ENCODE measurements around the gene EVA1A.

The EVA1A gene

DNA sequence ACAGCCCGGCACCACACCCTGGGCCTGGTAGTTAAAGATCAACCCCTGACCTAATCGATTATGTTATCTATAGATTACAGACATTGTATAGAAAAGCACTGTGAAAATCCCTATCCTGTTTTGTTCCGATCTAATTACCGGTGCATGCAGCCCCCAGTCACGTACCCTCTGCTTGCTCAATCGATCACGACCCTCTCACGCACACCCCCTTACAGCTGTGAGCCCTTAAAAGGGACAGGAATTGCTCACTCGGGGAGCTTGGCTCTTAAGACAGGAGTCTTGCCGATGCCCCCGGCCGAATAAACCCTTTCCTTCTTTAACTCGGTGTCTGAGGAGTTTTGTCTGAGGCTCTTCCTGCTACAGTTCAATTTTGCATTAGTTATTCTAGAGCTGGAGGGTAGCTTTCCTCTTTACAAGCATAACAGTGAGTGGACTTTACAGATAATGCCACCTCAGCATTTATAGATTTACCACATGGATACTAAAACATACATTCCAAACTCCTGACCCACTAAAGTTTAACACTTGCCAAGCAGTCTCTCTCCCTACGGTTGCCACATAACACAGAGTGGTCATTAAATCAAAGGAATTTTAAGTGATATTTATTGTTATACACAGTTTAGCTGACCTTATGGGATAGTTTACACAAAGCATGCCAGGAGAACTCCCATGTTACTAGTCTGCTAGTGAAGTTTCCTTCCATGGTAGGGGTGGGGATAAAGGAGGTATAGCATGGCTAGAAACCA, 101.0 kb downstream of the EVA1A start:
- no peaks in the 10 kb centered on the region for H3K79me1 ChIP-seq (ENCODE audit: low read length)
- no peaks in the 10 kb centered on the region for H3K79me2 ChIP-seq (ENCODE audit: control insufficient read depth, insufficient read depth, low read length, poor library complexity)
- no peak overlapping the region for H3K9ac ChIP-seq (ENCODE audit: low read length)
- H3K4me2 ChIP-seq (ENCODE audit: low read length), result no peak overlapping the region
- no peak overlapping the region for H2BK120ac ChIP-seq (ENCODE audit: insufficient read depth, low read length, poor library complexity)
- no peak overlapping the region for H4K91ac ChIP-seq (ENCODE audit: low read depth, low read length)
- H3K27me3 ChIP-seq (ENCODE audit: insufficient read depth, low read length), result no peaks in the 10 kb centered on the region
- no peak overlapping the region for H3K23ac ChIP-seq (ENCODE audit: low read length)
- WGBS (ENCODE audit: extremely low coverage, insufficient coverage, insufficient read length), result no CpG with 5 or more reads among the region's 14 CpGs
- no peak overlapping the region for H2AFZ ChIP-seq (ENCODE audit: insufficient read depth, low read length, poor library complexity)
- peaks cover 0 to 3% of the 10 kb centered on the region in 2 experiments for H3K4me1 ChIP-seq (ENCODE audit: control insufficient read depth in 1 of 2, insufficient read depth in 2 of 2, low read length in 2 of 2)
- no peaks in the 10 kb centered on the region for H3K9me3 ChIP-seq (ENCODE audit: insufficient read depth, low read depth, low read length)
- H2BK12ac ChIP-seq (ENCODE audit: low read length), result no peak overlapping the region
- H2BK5ac ChIP-seq (ENCODE audit: low read depth, low read length, poor library complexity), result no peak overlapping the region
- H3K27ac ChIP-seq (ENCODE audit: low read depth, low read length), result no peak overlapping the region
- no peak for DNase-seq
- no peak overlapping the region for H3K4me3 ChIP-seq (ENCODE audit: low read depth, low read length)
- H3K36me3 ChIP-seq (ENCODE audit: control insufficient read depth in 1 of 2, insufficient read depth in 2 of 2, low read length in 2 of 2), result no peaks in the 10 kb centered on the region
- no peak overlapping the region for H2AK5ac ChIP-seq (ENCODE audit: low read length)
- H4K12ac ChIP-seq (ENCODE audit: low read depth, low read length), result no peak overlapping the region
- H4K8ac ChIP-seq (ENCODE audit: low read depth, low read length), result no peak overlapping the region
- H3K18ac ChIP-seq (ENCODE audit: low read length), result no peak overlapping the region
- no peak overlapping the region for H3K14ac ChIP-seq (ENCODE audit: low read length)
- no peak overlapping the region for H3K4ac ChIP-seq (ENCODE audit: low read depth, low read length)

DNA sequence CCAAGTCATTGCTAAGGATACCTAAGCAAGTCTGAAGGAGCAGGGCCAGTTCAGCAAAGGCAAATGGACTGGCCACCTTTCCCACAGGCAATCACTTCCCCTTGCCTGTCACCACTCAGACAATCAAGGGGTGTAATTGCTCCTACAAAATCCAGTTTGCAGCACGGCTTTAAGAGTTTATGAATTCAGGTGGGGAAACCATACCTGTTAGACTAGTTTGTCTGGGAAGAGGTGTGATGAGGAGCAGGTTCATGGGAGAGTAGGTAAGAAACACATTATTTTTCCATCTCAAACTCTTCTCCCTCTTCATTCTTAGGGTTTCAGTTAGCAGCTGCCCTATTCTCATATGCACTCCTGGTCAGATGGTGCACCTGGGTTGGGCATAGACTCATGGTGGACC, 102.5 kb downstream of the EVA1A start:
- Histone ChIP-seq H2BK120ac (ENCODE audit: insufficient read depth, low read length, poor library complexity) (no peak overlapping the region), H3K23ac (ENCODE audit: low read length) (no peak overlapping the region), H3K9me3 (ENCODE audit: insufficient read depth, low read depth, low read length) (no peaks in the 10 kb centered on the region), H3K4me3 (ENCODE audit: low read depth, low read length) (no peak overlapping the region), H4K91ac (ENCODE audit: low read depth, low read length) (no peak overlapping the region), H3K36me3 (ENCODE audit: control insufficient read depth in 1 of 2, insufficient read depth in 2 of 2, low read length in 2 of 2) (no peaks in the 10 kb centered on the region), H4K12ac (ENCODE audit: low read depth, low read length) (no peak overlapping the region), H2AFZ (ENCODE audit: insufficient read depth, low read length, poor library complexity) (no peak overlapping the region), H3K27me3 (ENCODE audit: insufficient read depth, low read length) (no peaks in the 10 kb centered on the region), H3K27ac (ENCODE audit: low read depth, low read length) (no peak overlapping the region), H3K4ac (ENCODE audit: low read depth, low read length) (no peak overlapping the region), H3K18ac (ENCODE audit: low read length) (no peak overlapping the region), H4K8ac (ENCODE audit: low read depth, low read length) (no peak overlapping the region), H3K4me2 (ENCODE audit: low read length) (no peak overlapping the region), H2AK5ac (ENCODE audit: low read length) (no peak overlapping the region), H2BK12ac (ENCODE audit: low read length) (no peak overlapping the region), H2BK5ac (ENCODE audit: low read depth, low read length, poor library complexity) (no peak overlapping the region), H3K79me2 (ENCODE audit: control insufficient read depth, insufficient read depth, low read length, poor library complexity) (no peaks in the 10 kb centered on the region), H3K79me1 (ENCODE audit: low read length) (no peaks in the 10 kb centered on the region), H3K14ac (ENCODE audit: low read length) (no peak overlapping the region), H3K9ac (ENCODE audit: low read length) (no peak overlapping the region), H3K4me1 (ENCODE audit: control insufficient read depth in 1 of 2, insufficient read depth in 2 of 2, low read length in 2 of 2) (peaks cover 0 to 3% of the 10 kb centered on the region in 2 experiments)
- DNase-seq, result no peak
- WGBS (ENCODE audit: extremely low coverage, insufficient coverage, insufficient read length), result no CpG with 5 or more reads among the region's 1 CpG

DNA sequence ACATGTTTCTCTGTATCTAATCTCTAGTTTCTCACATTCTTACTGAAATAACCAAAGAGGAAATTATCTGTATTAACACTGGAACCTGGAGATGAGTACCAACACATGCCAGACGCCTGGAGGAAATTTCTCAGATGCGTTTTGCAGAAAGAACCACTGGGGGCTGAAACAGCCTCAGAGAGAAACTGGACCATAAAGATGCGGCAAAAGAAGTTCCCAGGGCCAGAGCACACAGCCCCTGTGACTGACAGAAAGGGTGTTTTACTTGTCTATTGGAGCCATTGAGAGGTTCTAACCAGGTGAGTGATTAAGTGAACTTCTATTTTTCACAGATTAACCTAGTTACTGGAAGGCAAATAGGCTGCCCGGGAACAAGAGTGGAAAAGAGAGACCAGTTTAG, 103.9 kb downstream of the EVA1A start:
- Histone ChIP-seq H3K79me2 (ENCODE audit: control insufficient read depth, insufficient read depth, low read length, poor library complexity) (no peaks in the 10 kb centered on the region), H3K36me3 (ENCODE audit: control insufficient read depth in 1 of 2, insufficient read depth in 2 of 2, low read length in 2 of 2) (no peaks in the 10 kb centered on the region), H2BK120ac (ENCODE audit: insufficient read depth, low read length, poor library complexity) (no peak overlapping the region), H3K4me3 (ENCODE audit: low read depth, low read length) (no peak overlapping the region), H3K18ac (ENCODE audit: low read length) (no peak overlapping the region), H3K27ac (ENCODE audit: low read depth, low read length) (no peak overlapping the region), H3K27me3 (ENCODE audit: insufficient read depth, low read length) (no peaks in the 10 kb centered on the region), H3K4ac (ENCODE audit: low read depth, low read length) (no peak overlapping the region), H2AFZ (ENCODE audit: insufficient read depth, low read length, poor library complexity) (no peak overlapping the region), H2BK5ac (ENCODE audit: low read depth, low read length, poor library complexity) (no peak overlapping the region), H3K9ac (ENCODE audit: low read length) (no peak overlapping the region), H3K4me1 (ENCODE audit: control insufficient read depth in 1 of 2, insufficient read depth in 2 of 2, low read length in 2 of 2) (peaks cover 0 to 3% of the 10 kb centered on the region in 2 experiments), H3K23ac (ENCODE audit: low read length) (no peak overlapping the region), H4K91ac (ENCODE audit: low read depth, low read length) (no peak overlapping the region), H2AK5ac (ENCODE audit: low read length) (no peak overlapping the region), H2BK12ac (ENCODE audit: low read length) (no peak overlapping the region), H3K4me2 (ENCODE audit: low read length) (no peak overlapping the region), H3K9me3 (ENCODE audit: insufficient read depth, low read depth, low read length) (no peaks in the 10 kb centered on the region), H3K79me1 (ENCODE audit: low read length) (no peaks in the 10 kb centered on the region), H4K12ac (ENCODE audit: low read depth, low read length) (no peak overlapping the region), H3K14ac (ENCODE audit: low read length) (no peak overlapping the region), H4K8ac (ENCODE audit: low read depth, low read length) (no peak overlapping the region)
- WGBS (ENCODE audit: extremely low coverage, insufficient coverage, insufficient read length), result no CpG with 5 or more reads among the region's 4 CpGs
- no peak for DNase-seq

DNA sequence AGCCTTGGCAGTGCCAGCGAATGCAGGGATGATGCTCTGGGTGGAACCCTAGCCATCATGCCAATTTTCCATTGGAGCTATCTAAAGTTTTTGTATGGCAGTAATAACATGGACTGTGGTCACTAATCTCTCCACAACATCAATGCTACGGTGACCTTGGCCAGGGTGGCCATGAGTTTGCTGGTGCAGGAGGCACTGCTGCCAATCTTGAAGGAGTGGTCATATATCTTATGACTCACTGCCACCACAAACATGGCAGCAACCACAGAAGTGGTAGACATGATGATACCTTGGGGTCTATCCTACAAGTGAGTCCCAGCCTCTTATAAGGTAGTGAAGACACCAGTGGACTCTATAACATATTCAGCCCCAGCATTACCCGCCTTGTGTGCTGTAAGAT, 104.6 kb downstream of the EVA1A start:
- no peak overlapping the region for H2BK12ac ChIP-seq (ENCODE audit: low read length)
- no CpG with 5 or more reads among the region's 3 CpGs for WGBS (ENCODE audit: extremely low coverage, insufficient coverage, insufficient read length)
- no peak overlapping the region for H2BK5ac ChIP-seq (ENCODE audit: low read depth, low read length, poor library complexity)
- H3K9ac ChIP-seq (ENCODE audit: low read length), result no peak overlapping the region
- H3K9me3 ChIP-seq (ENCODE audit: insufficient read depth, low read depth, low read length), result no peaks in the 10 kb centered on the region
- H2BK120ac ChIP-seq (ENCODE audit: insufficient read depth, low read length, poor library complexity), result no peak overlapping the region
- no peak overlapping the region for H2AK5ac ChIP-seq (ENCODE audit: low read length)
- H3K23ac ChIP-seq (ENCODE audit: low read length), result no peak overlapping the region
- no peak overlapping the region for H3K4me3 ChIP-seq (ENCODE audit: low read depth, low read length)
- H4K12ac ChIP-seq (ENCODE audit: low read depth, low read length), result no peak overlapping the region
- DNase-seq, result no peak
- H3K79me1 ChIP-seq (ENCODE audit: low read length), result no peaks in the 10 kb centered on the region
- no peaks in the 10 kb centered on the region for H3K36me3 ChIP-seq (ENCODE audit: control insufficient read depth in 1 of 2, insufficient read depth in 2 of 2, low read length in 2 of 2)
- no peak overlapping the region for H4K8ac ChIP-seq (ENCODE audit: low read depth, low read length)
- H3K4me2 ChIP-seq (ENCODE audit: low read length), result no peak overlapping the region
- no peak overlapping the region for H3K27ac ChIP-seq (ENCODE audit: low read depth, low read length)
- H3K79me2 ChIP-seq (ENCODE audit: control insufficient read depth, insufficient read depth, low read length, poor library complexity), result no peaks in the 10 kb centered on the region
- no peaks in the 10 kb centered on the region for H3K27me3 ChIP-seq (ENCODE audit: insufficient read depth, low read length)
- H4K91ac ChIP-seq (ENCODE audit: low read depth, low read length), result no peak overlapping the region
- no peak overlapping the region for H3K4ac ChIP-seq (ENCODE audit: low read depth, low read length)
- H3K14ac ChIP-seq (ENCODE audit: low read length), result no peak overlapping the region
- no peak overlapping the region for H2AFZ ChIP-seq (ENCODE audit: insufficient read depth, low read length, poor library complexity)
- H3K18ac ChIP-seq (ENCODE audit: low read length), result no peak overlapping the region
- peaks cover 0 to 3% of the 10 kb centered on the region in 2 experiments for H3K4me1 ChIP-seq (ENCODE audit: control insufficient read depth in 1 of 2, insufficient read depth in 2 of 2, low read length in 2 of 2)
